Osteocyte (in vitro differentiated cells): ENCODE data around the gene EPHB3. TPM values are rescaled to one million over a fixed set of nuclear protein-coding genes. Genes with fewer than 3 reads are reported as not detected.
"Not testable (repeated sequence)": the region's sequence is repeated elsewhere in the genome, so short reads cannot be mapped to it uniquely, and the experiment has no call there.

ENCODE experiments used
- DNase-seq: peaks from one replicate; pipeline ENCODE4 v3.0.0; 2021; ENCODE audit warnings: mixed read lengths; ENCODE audit not compliant: unreplicated experiment; ENCODE audit errors: extremely low spot score
- H3K27ac Mint-ChIP-seq: one replicate; pipeline ENCODE4 v1.8.0; 2021; ENCODE audit warnings: mild to moderate bottlenecking, mixed read lengths; ENCODE audit not compliant: unreplicated experiment
- H3K27me3 Mint-ChIP-seq: one replicate; pipeline ENCODE4 v1.8.0; 2021; ENCODE audit warnings: mixed read lengths; ENCODE audit not compliant: unreplicated experiment
- H3K36me3 Mint-ChIP-seq: one replicate; pipeline ENCODE4 v1.8.0; 2021; ENCODE audit warnings: mixed read lengths; ENCODE audit not compliant: unreplicated experiment
- H3K4me1 Mint-ChIP-seq: one replicate; pipeline ENCODE4 v1.8.0; 2021; ENCODE audit warnings: mixed read lengths; ENCODE audit not compliant: unreplicated experiment
- H3K4me3 Mint-ChIP-seq: one replicate; pipeline ENCODE4 v1.8.0; 2021; ENCODE audit warnings: mild to moderate bottlenecking, moderate library complexity, mixed read lengths; ENCODE audit not compliant: unreplicated experiment
- H3K9me3 Mint-ChIP-seq: one replicate; pipeline ENCODE4 v1.8.0; 2021; ENCODE audit warnings: mixed read lengths; ENCODE audit not compliant: unreplicated experiment
- CTCF ChIP-seq: fragments of 200-600 bp; sonication (generic); IDR thresholded peaks from 2 replicates; pipeline ENCODE4 v1.5.0; 2021; ENCODE audit warnings: antibody characterized with exemption, mild to moderate bottlenecking, moderate library complexity
- total RNA-seq: library from RNA; stranded (reverse); gene quantifications from 2 replicates; pipeline ENCODE4 v1.2.1, GENCODE V29; 2021

EPHB3 gene
- total RNA-seq, 1 donor from 2014 or later, result 11.4 TPM

DNA sequence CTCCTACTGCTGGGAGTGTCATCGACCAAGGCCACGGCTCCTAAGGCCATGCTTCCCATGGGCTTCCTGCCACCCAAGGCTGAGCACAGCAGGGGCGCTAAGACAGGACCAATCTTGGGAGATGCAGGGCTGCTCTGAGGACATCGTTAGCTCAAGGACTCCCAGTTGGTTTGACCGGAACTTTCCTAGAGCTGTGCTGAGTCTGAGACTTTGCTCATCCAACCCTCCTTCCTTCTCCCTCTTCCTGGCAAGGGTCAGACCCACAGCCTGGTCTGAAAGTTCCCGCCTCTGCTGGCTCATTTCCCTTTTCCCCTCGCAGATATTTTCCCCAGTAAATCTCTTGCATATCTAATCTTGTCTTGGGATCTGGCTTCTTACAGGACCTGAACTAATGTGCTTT, 57.2 kb downstream of the EPHB3 start:
- H3K4me3 Mint-ChIP-seq, result no peak overlapping the region
- no peak for TF ChIP-seq CTCF
- H3K36me3 Mint-ChIP-seq, result peaks cover 2% of the 10 kb centered on the region
- H3K4me1 Mint-ChIP-seq, result peaks cover 3% of the 10 kb centered on the region
- no peak for DNase-seq
- H3K27ac Mint-ChIP-seq, result no peak overlapping the region
- H3K27me3 Mint-ChIP-seq, result peaks cover 28% of the 10 kb centered on the region
- no peaks in the 10 kb centered on the region for H3K9me3 Mint-ChIP-seq

GRCh38 chr3:184619369-184619768, 57.8 kb downstream of the EPHB3 start:
- H3K4me1 Mint-ChIP-seq, result peaks cover 3% of the 10 kb centered on the region
- no peak overlapping the region for H3K4me3 Mint-ChIP-seq
- no peaks in the 10 kb centered on the region for H3K9me3 Mint-ChIP-seq
- H3K36me3 Mint-ChIP-seq, result peaks cover 2% of the 10 kb centered on the region
- no peak for DNase-seq
- H3K27ac Mint-ChIP-seq, result no peak overlapping the region
- no peak for TF ChIP-seq CTCF
- H3K27me3 Mint-ChIP-seq, result peaks cover 28% of the 10 kb centered on the region

GRCh38 chr3:184619787-184620430, 58.3 kb downstream of the EPHB3 start:
- Mint-ChIP-seq H3K9me3 (no peaks in the 10 kb centered on the region), H3K4me1 (peaks cover 3% of the 10 kb centered on the region), H3K4me3 (no peak overlapping the region), H3K27me3 (peaks cover 27% of the 10 kb centered on the region), H3K36me3 (peaks cover 2% of the 10 kb centered on the region), H3K27ac (no peak overlapping the region)
- no peak for DNase-seq
- TF ChIP-seq CTCF, result no peak

DNA sequence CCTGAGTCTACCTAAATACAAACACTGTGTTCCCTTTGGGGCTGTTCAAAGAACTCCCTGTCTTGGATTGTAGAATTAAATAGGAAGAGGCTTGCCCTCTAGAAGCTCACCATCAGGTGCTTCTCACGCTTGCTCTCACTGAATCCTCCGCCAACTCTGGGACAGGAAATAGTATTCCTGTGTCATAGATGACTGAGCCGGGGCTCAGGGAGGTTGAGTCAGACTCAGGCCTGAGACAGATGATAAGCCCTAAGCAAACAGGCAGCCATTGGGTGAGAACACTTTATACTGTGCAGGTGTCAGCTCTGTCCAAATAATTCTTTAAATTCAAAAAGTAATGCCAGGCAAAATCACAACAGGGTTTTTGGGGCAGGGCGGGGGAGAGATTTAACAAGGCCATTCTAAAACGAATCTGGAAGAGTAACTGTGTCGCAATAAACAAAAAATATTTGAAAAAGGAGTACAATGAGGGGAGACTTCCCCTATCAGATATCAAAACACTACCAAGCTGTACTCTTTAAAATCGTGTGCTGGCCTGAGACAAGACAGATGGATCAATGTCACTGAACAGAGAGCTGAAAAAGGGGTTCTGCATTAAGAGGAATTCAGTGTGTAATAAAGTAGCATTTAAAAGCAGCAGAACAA, 59.0 kb downstream of the EPHB3 start:
- Mint-ChIP-seq H3K36me3 (peaks cover 2% of the 10 kb centered on the region), H3K27me3 (peaks cover 26% of the 10 kb centered on the region), H3K27ac (no peak overlapping the region), H3K4me1 (peaks cover 3% of the 10 kb centered on the region), H3K4me3 (no peak overlapping the region), H3K9me3 (no peaks in the 10 kb centered on the region)
- TF ChIP-seq CTCF, result no peak
- DNase-seq, result no peak

DNA sequence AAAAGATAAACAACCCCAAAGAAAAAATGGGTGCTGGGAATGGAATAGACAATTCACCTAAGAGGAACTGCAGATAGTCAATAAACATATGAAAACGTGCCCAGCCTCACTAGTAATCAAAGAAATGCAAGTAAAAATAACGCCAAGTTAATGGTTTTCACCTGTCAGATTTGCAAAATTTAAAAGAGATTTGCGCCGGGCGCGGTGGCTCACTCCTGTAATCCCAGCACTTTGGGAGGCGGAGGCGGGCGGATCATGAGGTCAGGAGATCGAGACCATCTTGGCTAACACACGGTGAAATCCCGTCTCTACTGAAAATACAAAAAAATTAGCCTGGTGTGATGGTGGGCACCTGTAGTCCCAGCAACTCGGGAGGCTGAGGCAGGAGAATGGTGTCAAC, 60.6 kb downstream of the EPHB3 start:
- not testable (repeated sequence) for H3K4me3 Mint-ChIP-seq, DNase-seq, H3K36me3 Mint-ChIP-seq, H3K9me3 Mint-ChIP-seq, H3K27ac Mint-ChIP-seq, H3K4me1 Mint-ChIP-seq
- peaks cover 14% of the 10 kb centered on the region for H3K27me3 Mint-ChIP-seq
